HG03439 (cell line): ENCODE results near the gene ZBTB45.

Source experiments
- ATAC-seq: cut with Tn5 transposase; IDR thresholded peaks from one replicate; pipeline ENCODE4 v1.9.1; 2021; ENCODE audit warnings: mild to moderate bottlenecking, moderate library complexity; ENCODE audit not compliant: unreplicated experiment

Gene ZBTB45

DNA sequence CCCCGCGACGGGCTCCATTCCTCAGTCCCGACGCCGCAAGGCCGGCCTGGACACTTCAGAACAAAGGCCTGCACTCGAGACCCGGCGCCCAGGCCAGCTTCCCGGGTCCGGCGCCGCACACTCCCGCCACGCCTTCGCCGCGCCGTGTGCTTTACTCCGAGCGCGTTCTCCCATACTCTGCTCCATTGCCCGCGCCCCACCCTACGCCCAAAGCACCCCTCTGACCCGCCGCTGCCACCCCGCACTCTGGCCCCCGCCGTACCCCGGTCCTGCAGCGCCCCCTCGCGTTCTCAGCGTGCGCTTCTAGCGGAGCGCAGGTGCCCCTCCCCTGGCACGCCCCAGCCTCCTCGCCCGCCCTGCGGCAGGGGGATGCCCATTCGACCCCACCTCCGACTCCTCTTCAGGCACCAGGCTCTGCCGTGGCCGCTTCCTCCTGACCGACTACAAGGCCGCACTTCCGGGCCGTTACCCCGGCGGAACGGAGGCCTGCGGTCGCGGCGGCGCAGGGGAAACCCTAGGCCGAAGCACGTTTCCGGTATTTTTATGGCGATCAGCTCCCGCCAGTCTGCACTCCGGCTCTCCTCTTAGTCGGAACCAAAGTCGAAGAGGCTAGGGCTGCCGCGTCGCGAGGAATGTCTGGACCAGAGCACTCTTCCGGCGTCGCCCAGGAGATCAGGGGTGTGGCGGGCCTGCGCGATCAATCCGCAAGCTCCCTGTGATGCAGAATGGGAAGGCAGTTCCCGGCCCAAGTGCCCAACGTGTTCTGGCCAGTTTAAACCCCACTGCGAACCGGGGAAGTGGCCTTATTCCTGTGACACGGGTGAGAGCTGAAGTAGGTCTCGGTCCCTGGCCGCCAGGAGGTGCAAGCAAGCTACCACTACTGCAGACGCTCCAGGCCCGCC lies at the start of gene ZBTB45:
TSS of gene ZBTB45 (minus strand) at position 456 of the 902 bp plus-strand sequence. CDS start 2,137 bp downstream, outside the sequence.
- ATAC-seq = peak; percentile 79

DNA sequence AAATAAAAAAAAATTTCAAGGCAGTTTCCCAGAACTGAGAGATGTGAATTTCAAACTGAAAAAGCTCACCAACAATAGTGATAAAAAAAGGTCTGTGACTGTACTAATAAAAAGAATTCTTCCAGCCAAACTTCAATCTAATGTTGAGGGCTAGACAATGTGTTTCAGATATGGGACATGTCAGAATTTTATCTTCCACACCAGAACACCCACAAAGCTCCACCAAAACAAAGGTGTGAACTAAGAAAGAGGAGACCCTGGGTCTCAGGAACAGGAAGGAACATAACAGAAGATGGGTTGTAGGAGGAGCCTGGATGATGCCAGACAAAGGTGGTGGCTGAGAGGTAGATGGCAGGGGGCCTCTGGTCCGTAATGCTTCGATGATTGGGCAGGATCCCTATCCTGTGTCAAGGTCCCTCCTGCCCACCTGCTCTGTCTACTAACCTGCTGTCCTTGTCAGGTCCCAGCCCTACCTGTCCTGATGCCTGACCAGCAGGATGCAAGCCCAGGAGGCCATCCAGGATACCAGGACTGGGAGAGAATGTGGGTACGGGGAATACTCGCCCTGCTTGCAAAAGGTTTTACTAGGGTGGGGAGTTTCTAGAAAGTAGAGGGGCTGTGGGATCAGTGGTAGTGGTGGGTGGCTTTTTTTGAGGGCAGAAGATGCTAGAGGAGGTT lies 49.0 kb upstream of the ZBTB45 start:
- ATAC-seq = no peak

DNA sequence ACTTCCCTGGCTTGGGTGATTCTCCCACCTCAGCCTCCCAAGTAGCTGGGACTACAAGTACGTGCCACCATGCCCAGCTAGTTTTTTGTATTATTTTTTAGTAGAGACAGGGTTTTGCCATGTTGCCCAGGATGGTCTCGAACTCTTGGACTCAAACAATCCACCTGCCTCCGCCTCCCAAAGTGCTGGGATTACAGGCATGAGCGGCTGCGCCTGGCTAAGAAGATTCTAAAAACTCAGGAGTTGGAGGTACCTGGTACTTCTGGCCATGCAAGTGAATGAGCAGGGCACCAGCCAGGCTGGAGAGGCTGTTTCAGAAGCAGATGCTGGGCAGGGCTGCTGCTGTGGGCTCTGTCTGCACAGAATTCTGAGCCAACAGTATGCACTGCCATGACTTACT lies 47.4 kb upstream of the ZBTB45 start:
- ATAC-seq = no peak

DNA sequence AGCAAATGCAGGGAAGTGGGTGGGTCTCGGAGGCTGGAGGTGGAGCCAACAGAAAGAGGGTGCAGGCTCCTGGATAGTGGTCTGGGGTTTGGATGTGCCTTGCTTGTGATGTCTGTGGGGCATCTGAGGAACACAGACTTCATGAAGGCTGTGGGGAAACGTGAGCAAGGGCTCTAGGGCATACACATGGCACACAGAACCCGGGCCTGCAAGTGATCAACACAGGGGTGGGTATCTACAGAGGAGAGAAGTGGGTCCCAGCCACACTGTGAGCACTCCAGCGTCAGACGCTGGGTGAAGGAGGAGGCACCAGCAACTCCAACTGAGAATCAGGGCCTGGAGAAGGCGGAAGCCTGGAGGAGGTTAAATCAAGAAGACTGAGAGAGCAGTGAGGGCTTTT lies 44.2 kb upstream of the ZBTB45 start:
- no peak for ATAC-seq

DNA sequence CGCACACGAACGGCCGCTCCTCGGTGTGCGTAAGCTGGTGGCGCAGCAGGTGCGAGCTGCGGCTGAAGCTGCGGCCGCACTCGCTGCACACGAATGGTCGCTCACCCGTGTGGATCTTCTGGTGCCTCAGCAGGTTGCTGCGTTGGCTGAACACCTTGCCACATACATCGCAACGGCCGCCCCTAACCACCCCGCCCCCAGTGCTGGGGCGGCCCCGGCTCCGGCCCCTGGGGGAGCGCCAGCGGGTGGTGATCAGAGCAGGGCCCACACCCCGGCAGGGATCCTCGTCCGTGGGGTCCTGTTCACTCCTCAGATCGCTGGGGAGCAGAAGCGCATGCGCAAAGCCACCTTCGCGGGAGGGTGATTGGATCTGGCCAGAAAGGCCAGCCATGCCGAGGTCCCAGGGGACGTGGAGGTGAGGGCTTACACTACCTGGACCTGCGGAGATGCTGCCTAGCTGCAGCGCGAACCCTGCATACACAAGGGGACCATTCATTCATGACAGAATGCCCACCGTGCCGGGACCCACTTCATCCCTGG lies 43.5 kb upstream of the ZBTB45 start:
- ATAC-seq = no peak

DNA sequence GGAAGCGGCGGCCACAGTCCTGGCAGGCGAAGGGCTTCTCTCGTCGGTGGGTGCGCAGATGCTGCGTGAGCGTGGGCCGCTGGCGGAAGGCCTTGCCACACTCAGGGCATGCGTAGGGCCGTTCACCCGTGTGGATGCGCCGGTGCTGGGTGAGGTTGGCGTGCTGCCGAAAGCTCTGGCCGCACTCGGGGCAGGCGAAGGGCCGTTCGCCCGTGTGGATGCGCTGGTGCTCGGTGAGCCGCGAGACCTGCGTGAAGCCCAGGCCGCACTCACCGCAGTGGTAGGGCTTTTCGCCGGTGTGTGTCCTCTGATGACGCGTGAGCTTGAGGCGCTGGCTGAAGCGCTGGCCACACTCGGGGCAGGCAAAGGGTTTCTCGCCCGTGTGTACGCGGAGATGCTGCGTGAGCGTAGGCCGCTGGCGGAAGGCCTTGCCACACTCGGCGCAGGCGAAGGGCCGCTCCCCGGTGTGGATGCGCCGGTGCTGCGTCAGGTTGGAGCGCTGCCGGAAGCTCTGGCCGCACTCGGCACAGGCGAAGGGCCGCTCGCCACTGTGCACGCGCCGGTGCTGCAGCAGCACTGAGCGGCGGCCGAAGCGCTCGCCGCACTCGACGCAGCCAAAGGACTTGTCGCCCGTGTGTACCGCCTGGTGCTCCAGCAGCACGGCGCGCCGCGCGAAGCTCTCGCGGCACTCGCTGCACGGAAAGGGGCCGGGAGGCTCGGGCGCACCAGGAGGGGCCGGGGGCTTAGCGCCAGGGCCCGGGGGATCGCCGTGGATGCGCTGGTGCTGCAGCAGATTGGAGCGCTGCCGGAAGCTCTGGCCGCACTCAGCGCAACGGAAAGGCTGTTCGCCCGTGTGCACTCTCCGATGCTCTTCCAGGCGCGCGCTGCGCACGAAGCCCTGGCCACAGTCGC lies 42.8 kb upstream of the ZBTB45 start:
- ATAC-seq = no peak

DNA sequence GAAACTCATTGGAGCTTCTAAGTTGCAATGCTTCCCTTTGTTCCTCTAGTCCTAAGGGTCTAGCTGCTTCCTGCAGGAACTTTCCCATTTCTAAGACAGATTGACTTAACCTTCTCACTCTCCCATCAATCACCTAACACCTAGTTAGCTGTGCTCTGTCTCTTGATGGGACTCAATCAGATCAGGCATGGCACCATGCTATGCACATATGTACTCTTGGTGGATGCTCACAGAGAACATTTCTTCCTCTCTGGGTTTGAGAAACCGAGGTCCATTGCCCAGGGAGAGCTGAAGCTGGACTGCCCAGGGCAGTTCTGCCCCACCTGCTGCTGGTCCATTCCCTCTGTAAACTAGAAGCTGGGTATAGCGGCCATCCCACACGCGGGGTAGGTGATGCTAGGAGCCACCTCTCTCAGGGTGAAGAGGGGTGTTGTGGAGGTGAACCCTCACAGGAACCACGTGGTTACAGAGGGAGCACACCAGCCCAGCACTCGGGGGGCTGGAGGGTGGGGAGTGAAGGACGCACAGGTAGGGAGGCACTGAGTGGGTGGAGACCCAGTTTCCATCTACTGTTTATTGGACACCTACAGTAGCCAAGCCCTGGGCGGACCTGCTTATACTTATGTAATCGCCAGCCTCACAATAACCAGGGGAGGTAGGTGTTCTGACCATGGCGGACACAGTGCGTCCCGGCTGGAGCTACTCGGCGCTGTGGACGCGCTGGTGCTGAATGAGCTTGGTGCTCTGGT lies 41.9 kb upstream of the ZBTB45 start:
- ATAC-seq = no peak

DNA sequence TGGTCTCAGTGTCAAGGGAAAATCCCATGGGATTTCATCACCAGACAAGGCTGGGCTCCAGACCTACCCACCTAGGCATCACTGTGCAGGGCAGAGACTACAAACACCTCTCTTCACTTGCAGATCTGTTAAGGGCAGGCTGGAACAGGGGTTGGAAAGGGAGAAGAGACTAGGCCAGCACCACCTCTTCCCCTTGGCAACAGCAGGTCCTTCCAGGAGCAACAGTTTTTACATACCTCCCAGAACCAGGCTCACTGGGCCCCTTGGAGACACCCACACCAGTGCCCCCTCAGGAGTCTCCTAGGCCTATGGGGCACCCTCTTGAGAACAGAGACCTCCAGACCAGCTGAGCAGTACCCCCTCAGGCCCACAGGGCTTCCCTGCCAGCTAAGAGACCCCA lies 41.3 kb upstream of the ZBTB45 start:
- ATAC-seq = no peak

DNA sequence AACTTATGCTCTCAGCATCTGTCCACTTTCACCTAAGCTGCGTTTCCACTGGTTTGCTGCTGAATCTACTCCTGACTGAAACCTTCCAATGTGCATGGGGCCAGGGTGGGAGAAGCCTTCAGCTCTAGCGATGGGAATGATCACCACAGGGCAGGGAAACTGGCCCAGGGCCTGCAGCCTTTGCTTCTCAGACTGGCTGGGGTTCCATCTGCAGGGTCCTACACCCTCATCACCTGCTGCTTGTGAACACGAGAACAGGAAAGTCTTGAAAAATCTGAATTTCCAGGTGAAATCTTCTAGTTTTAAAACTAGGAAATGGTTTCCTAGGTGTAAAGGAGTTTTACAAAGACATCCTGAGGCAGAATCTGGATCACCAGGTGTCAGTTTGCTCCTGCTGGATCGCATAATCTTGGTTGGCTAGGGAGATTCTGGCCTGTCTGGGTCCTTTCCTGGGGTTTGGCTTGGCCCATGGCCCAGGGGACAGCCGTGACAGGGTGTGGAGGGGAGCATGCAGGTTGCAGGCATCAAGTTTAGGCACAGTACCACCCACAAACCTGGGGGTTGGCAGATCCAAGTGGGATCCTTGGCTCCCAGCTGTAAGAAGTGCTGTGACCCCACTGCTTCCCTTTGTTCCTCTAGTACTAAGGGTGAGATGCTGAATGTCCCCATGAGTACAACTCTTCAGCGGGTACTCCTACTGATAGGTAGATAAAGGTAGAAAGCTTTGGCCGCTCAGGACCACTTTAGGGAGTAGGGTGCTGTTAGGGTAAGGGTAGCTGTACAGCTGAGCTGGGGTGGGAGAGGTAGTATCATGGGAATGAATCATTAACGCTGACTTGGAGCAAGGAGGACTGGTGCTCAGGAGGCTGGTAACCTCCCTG lies 40.6 kb upstream of the ZBTB45 start:
- no peak for ATAC-seq

DNA sequence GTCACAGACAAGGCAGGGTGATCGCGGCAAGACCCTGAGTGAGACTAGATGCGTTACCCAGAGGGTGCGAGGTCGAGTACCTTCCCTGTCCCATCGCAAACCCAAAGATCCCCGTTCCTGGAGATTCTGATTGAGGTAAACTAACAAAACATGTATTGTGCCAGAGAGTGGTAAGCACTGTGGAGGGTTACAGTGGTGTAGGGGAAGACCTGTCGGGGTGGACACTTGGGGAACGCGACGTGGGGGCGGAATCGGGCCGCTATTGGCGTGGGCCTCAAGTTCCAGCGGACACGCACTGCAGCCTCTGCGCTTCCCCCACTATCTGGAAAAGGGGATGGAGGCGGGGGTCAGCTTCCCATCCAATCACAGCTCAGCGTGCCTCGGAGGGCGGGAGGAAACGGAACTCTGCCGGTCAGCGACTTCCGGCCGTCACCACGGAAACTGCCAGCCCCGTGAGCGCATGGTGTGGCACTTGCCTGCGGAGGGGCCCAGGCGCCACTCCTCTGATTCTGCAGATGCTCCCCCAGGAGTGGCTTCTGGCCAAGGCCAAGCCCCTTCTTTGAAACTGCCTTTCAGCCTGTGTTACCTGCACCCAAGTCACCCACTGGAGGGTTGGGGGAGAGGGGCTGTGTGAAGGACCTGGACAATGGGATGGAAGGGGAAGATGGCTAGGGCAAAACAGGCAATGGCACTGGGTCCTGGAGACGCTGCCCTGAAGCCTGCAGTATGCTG lies 39.8 kb upstream of the ZBTB45 start:
- ATAC-seq = no peak

DNA sequence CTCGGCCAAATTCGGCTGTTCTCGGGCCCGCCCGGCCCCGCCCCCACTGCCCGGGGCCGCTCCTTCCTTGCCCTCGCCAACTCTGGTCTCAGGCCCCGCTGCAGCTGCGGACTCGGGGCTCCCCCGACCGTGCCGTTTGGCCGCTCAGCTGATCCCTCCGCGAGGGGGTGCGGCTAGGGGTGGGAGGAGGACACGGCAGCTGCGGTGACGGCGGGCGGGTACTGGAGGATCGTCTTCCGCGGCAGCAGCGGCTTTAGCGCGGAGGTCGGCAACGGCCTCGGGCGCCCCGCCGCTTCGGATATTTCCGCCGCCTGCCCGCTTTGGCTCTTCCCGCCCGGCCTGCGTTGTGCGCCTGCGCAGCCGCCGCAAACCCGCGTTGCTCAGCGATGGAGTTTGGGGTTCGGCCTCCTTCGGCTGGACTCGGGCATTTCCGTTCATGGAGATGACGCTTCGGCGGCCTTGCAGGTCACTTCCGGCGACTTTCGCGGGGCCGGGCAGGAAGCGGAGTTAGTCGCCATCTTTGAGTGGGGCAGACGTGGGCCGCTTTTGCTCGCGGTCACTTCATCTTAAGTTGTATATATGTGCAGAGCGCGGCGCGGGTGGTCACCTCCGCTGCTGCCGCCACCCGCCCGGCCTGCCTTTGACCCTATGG lies 39.1 kb upstream of the ZBTB45 start:
- peak; percentile 55 for ATAC-seq

DNA sequence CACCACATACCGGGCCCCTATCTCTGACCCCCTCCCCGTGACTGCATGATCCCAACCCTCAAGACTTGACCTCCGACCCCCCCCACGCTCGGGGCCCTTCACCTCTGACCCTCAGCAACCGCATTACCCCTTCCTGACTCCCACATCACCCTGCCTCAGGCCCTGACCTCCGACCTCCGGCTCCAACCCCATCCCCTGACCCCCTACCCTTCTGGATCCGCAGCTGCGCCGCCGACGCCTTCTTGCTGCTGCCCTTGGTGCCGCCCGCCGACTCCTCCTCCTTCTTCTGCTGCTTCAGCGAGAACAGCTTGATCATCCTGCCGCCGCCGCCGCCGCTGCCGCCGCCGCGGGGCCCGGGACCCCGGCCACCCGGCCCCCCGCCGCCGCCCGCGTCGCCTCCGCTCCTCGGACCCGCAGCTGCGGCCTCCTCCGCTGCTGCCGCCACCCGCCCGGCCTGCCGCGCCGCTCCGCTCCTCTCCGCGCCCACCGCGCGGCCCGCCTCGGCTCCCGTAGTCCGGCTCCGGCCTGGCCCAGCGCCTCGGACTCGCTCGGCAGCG lies 38.5 kb upstream of the ZBTB45 start, which contains the start of gene UBE2M:
TSS of gene UBE2M (minus strand) at position 546 of the 557 bp plus-strand sequence. CDS start at position 316, 230 bp downstream.
- ATAC-seq = no peak

DNA sequence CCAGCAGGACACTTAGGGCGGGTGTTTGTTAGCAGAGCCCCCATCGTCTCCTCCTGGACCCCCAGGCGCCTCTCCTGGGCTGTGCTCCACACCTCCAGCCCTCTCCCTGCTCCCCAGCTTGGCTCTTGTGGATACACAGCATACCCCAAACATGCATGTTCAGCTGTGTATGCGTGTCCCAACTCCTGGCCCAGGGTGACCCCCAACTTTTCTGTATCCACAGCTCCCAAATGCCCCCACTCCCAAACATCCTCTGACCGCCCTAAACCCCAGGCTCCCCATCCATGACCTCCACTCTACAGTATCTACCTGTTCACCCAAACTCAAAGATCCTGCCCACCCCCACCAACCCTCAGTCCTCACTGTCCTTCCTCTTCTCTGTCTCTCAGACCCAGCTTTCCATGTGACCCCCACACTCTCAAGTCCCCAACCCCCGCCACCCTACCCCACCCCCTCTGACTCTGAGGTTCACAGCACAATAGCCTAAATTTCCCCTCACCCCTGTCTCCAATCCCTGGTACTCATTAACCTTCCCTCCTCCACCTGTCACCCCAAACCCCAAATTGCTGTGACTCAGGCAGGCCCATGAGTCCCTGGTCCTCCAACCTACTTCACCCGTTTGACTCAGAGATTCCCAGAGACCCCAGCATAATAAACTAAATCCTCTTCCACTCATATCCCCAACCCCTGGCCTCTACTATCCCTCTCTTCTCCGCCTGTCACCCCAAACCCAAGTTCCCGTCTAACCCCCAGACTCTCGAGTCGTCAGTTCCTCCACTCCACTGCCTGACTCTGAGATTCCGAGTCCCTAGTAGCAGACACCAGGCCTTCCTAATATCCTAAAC lies 37.8 kb upstream of the ZBTB45 start:
- ATAC-seq = no peak

DNA sequence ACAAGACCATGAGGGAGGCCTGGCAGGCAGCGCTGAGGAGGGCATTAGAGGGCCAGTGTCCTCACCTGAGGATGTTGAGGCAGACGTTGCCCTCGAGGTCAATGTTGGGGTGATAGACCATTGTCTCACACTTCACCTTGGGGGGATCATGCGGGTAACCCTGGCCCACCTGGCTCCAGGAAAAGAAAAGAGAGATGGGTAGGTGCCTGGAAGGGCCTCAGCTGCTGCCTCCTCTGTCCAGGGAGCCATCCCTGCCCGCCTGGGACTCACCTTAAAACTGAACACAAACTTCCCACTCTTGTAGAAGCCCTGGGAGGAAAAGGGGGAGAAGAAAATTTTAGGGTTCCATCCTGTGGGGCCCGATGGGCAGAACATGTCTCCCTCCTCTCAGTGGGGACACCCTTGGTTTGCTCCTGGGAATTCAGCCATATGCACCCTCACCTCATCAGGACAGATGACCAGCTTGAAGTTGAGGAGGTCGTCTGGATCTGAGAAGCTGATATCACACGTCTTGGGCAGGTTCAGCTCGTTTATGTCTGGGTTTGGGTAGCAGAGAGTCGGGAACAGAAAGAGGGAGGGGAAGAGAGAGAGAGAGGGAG lies 37.1 kb upstream of the ZBTB45 start:
- ATAC-seq = no peak

DNA sequence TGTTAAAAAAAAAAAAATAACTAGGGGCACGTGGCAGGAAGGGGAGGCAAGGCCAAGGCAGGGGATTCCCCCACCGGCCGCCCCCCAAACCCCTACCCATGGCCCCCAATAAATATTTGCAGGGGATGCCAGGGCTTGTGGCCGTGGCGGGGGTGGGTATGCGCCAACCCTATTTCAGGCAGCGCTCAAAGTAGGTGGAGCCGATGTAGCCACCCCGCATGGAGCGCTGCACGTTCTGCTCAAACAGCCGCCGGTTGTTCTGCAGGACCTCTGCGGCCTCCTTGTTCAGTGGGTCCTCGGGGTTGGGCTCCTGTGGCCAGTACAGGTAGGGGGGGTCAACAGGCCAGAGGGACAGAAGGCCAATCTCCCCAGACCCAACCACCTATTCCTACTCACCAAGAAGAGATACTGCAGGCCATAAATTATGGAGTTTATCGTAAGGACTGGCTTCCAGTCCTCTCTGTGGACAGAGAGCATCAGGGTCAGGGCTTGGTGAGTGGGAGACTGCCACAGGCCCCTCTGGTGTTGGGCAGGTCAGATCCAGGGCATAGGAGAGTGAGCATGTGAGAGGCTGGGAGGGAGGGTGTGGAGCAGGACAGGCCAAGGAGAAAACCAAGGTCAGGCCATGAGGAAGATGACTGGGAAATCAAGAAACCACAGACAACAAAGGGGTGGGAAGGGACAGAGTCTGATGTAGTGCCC lies 36.5 kb upstream of the ZBTB45 start:
- ATAC-seq = no peak
